Cardiac muscle cell (in vitro differentiated cells and primary cell): Measurements from ENCODE around the gene TOR1AIP2. TPM values are rescaled to one million over a fixed set of nuclear protein-coding genes. Genes with fewer than 3 reads are reported as not detected.

Experiments
- DNase-seq, 2 donors: peaks; one replicate each; pipeline versions ENCODE4 v3.0.0 to v3.0.0-alpha.2; 2010 to 2017; ENCODE audit warnings: low read depth in 1 of 2, low spot score in 1 of 2
- H3K27ac ChIP-seq: fragments of 200-600 bp; sonication (generic); 2 replicates; pipeline ENCODE4 v1.5.1; 2016
- H3K27me3 ChIP-seq: fragments of 200-600 bp; sonication (generic); 2 replicates; pipeline ENCODE4 v1.6.0; 2016; ENCODE audit warnings: control low read depth
- H3K36me3 ChIP-seq: fragments of 200-600 bp; sonication (generic); 2 replicates; pipeline ENCODE4 v1.5.1; 2016; ENCODE audit warnings: control low read depth
- H3K4me1 ChIP-seq: fragments of 200-600 bp; sonication (generic); 2 replicates; pipeline ENCODE4 v1.8.1; 2017; ENCODE audit warnings: low read depth, mild to moderate bottlenecking, mixed run types
- H3K4me3 ChIP-seq: fragments of 200-600 bp; sonication (generic); 2 replicates; pipeline ENCODE4 v1.5.1; 2016; ENCODE audit warnings: mild to moderate bottlenecking
- H3K9me3 ChIP-seq: fragments of 200-600 bp; sonication (generic); 2 replicates; pipeline ENCODE4 v1.5.1; 2017; ENCODE audit warnings: low read depth, mild to moderate bottlenecking, control low read depth
- CTCF ChIP-seq: IDR thresholded peaks from 2 replicates; pipeline ENCODE4 v1.5.1; 2012; ENCODE audit warnings: low read depth, mild to moderate bottlenecking, low read length
- polyA plus RNA-seq: library from polyadenylated mRNA; unstranded; fragments of >200 nt; fragmentation: Nextera tagmentation; extraction: Ambion mirVana; gene quantifications from 2 replicates; pipeline ENCODE4 v1.2.1, GENCODE V29; 2016
- total RNA-seq: library from RNA; depleted of rRNA; stranded (reverse); fragments of >200 nt; gene quantifications from 2 replicates; pipeline ENCODE4 v1.2.3, GENCODE V29; 2016

Gene TOR1AIP2
- total and polyA plus RNA-seq, 2 experiments from 2014 or later, result 20.7 to 75.6 TPM

DNA sequence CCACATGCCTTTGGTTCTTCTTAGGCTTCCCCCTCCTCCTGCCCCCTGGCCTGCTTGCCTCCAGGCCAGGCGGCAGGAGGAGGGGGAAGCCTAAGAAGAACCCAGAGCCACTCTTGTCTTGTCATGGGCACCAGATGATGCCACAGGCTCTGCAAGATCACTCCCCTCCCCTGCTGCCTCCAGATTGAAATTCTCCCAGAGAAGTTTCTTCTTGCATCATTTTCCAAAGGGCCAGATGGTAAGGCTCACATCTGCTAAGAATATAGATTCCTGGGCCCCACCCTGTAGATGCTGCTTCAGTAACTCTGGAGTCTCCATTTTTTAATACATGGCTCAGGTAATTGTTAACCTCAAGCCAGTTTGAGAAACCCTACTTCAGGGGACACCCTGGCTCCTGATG lies 73.7 kb downstream of the TOR1AIP2 start:
- H3K27me3 ChIP-seq, result no peaks in the 10 kb centered on the region
- H3K4me3 ChIP-seq, result no peak overlapping the region
- no peak for TF ChIP-seq CTCF
- peak in 1 of 2 donors; percentile 59 for DNase-seq
- H3K9me3 ChIP-seq, result no peaks in the 10 kb centered on the region
- H3K36me3 ChIP-seq, result no peaks in the 10 kb centered on the region
- no peaks in the 10 kb centered on the region for H3K4me1 ChIP-seq
- H3K27ac ChIP-seq, result no peak overlapping the region

- no peak overlapping the region for H3K27ac ChIP-seq
- no peaks in the 10 kb centered on the region for H3K36me3 ChIP-seq
- H3K9me3 ChIP-seq, result no peaks in the 10 kb centered on the region
- H3K4me3 ChIP-seq, result no peak overlapping the region
- H3K27me3 ChIP-seq, result no peaks in the 10 kb centered on the region
- H3K4me1 ChIP-seq, result no peaks in the 10 kb centered on the region
- no peak for DNase-seq
- no peak for TF ChIP-seq CTCF
Measured at GRCh38 chr1:179803104-179803503, 74.5 kb downstream of the TOR1AIP2 start.

- Histone ChIP-seq H3K36me3 (no peaks in the 10 kb centered on the region), H3K4me1 (no peaks in the 10 kb centered on the region), H3K27ac (no peak overlapping the region), H3K4me3 (no peak overlapping the region), H3K9me3 (no peaks in the 10 kb centered on the region), H3K27me3 (no peaks in the 10 kb centered on the region)
- DNase-seq, result no peak
- no peak for TF ChIP-seq CTCF
Measured at GRCh38 chr1:179800481-179800880, 77.1 kb downstream of the TOR1AIP2 start.

- Histone ChIP-seq H3K9me3 (no peaks in the 10 kb centered on the region), H3K27me3 (no peaks in the 10 kb centered on the region), H3K4me3 (no peak overlapping the region), H3K36me3 (no peaks in the 10 kb centered on the region), H3K27ac (no peak overlapping the region), H3K4me1 (no peaks in the 10 kb centered on the region)
- DNase-seq, result no peak
- TF ChIP-seq CTCF, result no peak
Measured at GRCh38 chr1:179798864-179799516, 78.6 kb downstream of the TOR1AIP2 start.

DNA sequence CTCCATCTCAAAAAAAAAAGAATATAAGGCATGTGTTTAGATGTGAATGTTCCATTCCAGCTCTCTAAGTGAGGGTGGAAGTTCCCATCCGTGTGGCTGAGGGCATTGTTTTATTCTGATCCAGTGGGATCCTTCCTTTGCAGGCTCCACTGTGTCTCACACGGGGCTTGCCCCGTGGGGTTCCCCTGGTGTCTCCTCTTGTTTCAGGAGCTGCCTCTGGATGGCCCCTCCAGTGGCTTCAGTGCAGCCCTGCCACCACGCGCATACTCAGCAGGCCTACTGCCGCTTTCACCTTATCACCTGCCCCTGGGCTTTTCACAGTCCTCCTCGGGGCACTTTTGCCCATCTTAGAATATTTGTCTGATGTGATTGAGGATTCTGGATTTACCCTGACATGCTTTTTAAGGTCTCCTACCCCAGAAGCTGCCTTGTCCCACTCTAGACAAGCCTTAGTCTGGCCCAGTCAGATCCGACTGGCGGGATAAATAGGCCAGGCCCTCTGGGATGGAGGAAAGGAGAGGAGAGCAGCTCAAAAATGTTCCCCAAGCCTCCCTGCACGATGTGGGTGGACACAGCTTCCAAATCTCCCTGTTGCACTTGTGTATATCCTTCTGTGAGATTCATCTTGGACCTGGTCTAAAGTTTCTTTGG lies 79.3 kb downstream of the TOR1AIP2 start:
- Histone ChIP-seq H3K9me3 (no peaks in the 10 kb centered on the region), H3K27me3 (no peaks in the 10 kb centered on the region), H3K36me3 (no peaks in the 10 kb centered on the region), H3K4me3 (no peak overlapping the region), H3K4me1 (no peaks in the 10 kb centered on the region), H3K27ac (no peak overlapping the region)
- DNase-seq, result no peak
- TF ChIP-seq CTCF, result no peak
